OCI-LY3 (cell line): ENCODE results near the gene TLE6.
"Not testable (repeated sequence)": the region's sequence is repeated elsewhere in the genome, so short reads cannot be mapped to it uniquely, and the experiment has no call there.

Experiments used
- H2AFZ ChIP-seq: fragments of 200-600, 300-600 bp; shearing (Covaris generic); 2 replicates; pipeline ENCODE4 v1.6.0; 2014; ENCODE audit warnings: antibody characterized with exemption, low read depth, low read length
- H3K27ac ChIP-seq: fragments of 200-600, 300-600 bp; sonication (generic); 2 replicates; pipeline ENCODE4 v1.5.1; 2014; ENCODE audit warnings: mild to moderate bottlenecking, low read length, moderate library complexity, mixed read lengths
- H3K27me3 ChIP-seq: fragments of 200-600, 300-600 bp; sonication (generic); 2 replicates; pipeline ENCODE4 v1.6.1; 2014; ENCODE audit warnings: low read depth, low read length, mixed read lengths
- H3K36me3 ChIP-seq: fragments of 200-600, 300-600 bp; sonication (generic); replicated peaks from 2 replicates; pipeline ENCODE3; 2014; ENCODE audit warnings: low read depth, low read length, mixed read lengths
- H3K4me1 ChIP-seq: fragments of 300-600, 200-600 bp; sonication (generic); 2 replicates; pipeline ENCODE4 v1.6.1; 2014; ENCODE audit warnings: low read length, mixed read lengths
- H3K4me2 ChIP-seq: fragments of 200-600, 300-600 bp; sonication (generic); 2 replicates; pipeline ENCODE4 v1.6.1; 2014; ENCODE audit warnings: low read length, mixed read lengths
- H3K4me3 ChIP-seq: fragments of 300-600, 200-600 bp; sonication (generic); 2 replicates; pipeline ENCODE4 v1.5.1; 2014; ENCODE audit warnings: antibody characterized with exemption, mild to moderate bottlenecking, low read length, moderate library complexity
- H3K79me2 ChIP-seq: fragments of 300-600, 200-600 bp; shearing (Covaris generic); 2 replicates; pipeline ENCODE4 v1.6.1; 2014; ENCODE audit warnings: mild to moderate bottlenecking, low read length, mixed read lengths
- H3K9ac ChIP-seq: fragments of 300-600, 200-600 bp; shearing (Covaris generic); 2 replicates; pipeline ENCODE4 v1.6.0; 2014; ENCODE audit warnings: mild to moderate bottlenecking, low read length, moderate library complexity
- H3K9me3 ChIP-seq: fragments of 200-600, 300-600 bp; shearing (Covaris generic); 2 replicates; pipeline ENCODE4 v1.6.1; 2014; ENCODE audit warnings: low read length, mixed read lengths; ENCODE audit not compliant: insufficient read depth
- H4K20me1 ChIP-seq: fragments of 200-600, 300-600 bp; sonication (generic); 2 replicates; pipeline ENCODE4 v1.6.1; 2016; ENCODE audit warnings: low read length, mixed read lengths; ENCODE audit not compliant: insufficient read depth
- CTCF ChIP-seq: fragments of 200-600, 300-600 bp; sonication (generic); IDR thresholded peaks from 2 replicates; pipeline ENCODE4 v1.5.1; 2014; ENCODE audit warnings: antibody characterized with exemption, low read length, low read depth
- EZH2phosphoT487 ChIP-seq: fragments of 200-600 bp; shearing (Covaris generic); IDR thresholded peaks from 2 replicates; pipeline ENCODE4 v1.6.1; 2018; ENCODE audit warnings: antibody characterized with exemption, mixed run types, low read depth

Gene TLE6

GRCh38 chr19:3036119-3036976, 59.0 kb downstream of the TLE6 start:
- no peaks in the 10 kb centered on the region; the same call in 1 of the 2 replicates for H3K27me3 ChIP-seq
- H3K79me2 ChIP-seq: no peaks in the 10 kb centered on the region
- H4K20me1 ChIP-seq: no peaks in the 10 kb centered on the region
- no peaks in the 10 kb centered on the region for H3K9me3 ChIP-seq
- peak overlapping the region; percentile 80 for H3K9ac ChIP-seq
- H3K27ac ChIP-seq: peak overlapping the region; percentile 68
- H2AFZ ChIP-seq: peak overlapping the region; percentile 89
- TF ChIP-seq CTCF: peak; percentile 25; the same call in 1 of the 2 replicates
- TF ChIP-seq EZH2phosphoT487: no peak
- peak overlapping the region; percentile 89 for H3K4me2 ChIP-seq
- peak overlapping the region; percentile 86 for H3K4me3 ChIP-seq
- H3K4me1 ChIP-seq: peaks cover 10% of the 10 kb centered on the region; the same call in 1 of the 2 replicates
- H3K36me3 ChIP-seq: no peaks in the 10 kb centered on the region

- not testable (repeated sequence) for H3K4me1 ChIP-seq, H4K20me1 ChIP-seq, H3K36me3 ChIP-seq, H3K79me2 ChIP-seq, H2AFZ ChIP-seq, H3K9me3 ChIP-seq, H3K27ac ChIP-seq, H3K27me3 ChIP-seq
- H3K9ac ChIP-seq: peak overlapping the region; percentile 80; the same call in 1 of the 2 replicates
- H3K4me2 ChIP-seq: peak overlapping the region; percentile 89
- H3K4me3 ChIP-seq: peak overlapping the region; percentile 86
Observed at GRCh38 chr19:3036977-3037544, 59.7 kb downstream of the TLE6 start.

GRCh38 chr19:3038214-3038613, 60.9 kb downstream of the TLE6 start:
- no peak overlapping the region for H3K9ac ChIP-seq
- no peaks in the 10 kb centered on the region for H3K27me3 ChIP-seq
- H4K20me1 ChIP-seq: no peaks in the 10 kb centered on the region
- H3K79me2 ChIP-seq: no peaks in the 10 kb centered on the region
- H3K4me1 ChIP-seq: peaks cover 10% of the 10 kb centered on the region; the same call in 1 of the 2 replicates
- H3K4me2 ChIP-seq: no peak overlapping the region
- no peaks in the 10 kb centered on the region for H3K36me3 ChIP-seq
- H2AFZ ChIP-seq: no peak overlapping the region
- no peak overlapping the region for H3K27ac ChIP-seq
- no peak for TF ChIP-seq EZH2phosphoT487
- TF ChIP-seq CTCF: no peak
- no peak overlapping the region for H3K4me3 ChIP-seq
- H3K9me3 ChIP-seq: no peaks in the 10 kb centered on the region

- H3K27ac ChIP-seq: no peak overlapping the region
- H2AFZ ChIP-seq: no peak overlapping the region
- no peaks in the 10 kb centered on the region for H3K79me2 ChIP-seq
- no peaks in the 10 kb centered on the region for H3K36me3 ChIP-seq
- peaks cover 10% of the 10 kb centered on the region; the same call in 1 of the 2 replicates for H3K4me1 ChIP-seq
- TF ChIP-seq EZH2phosphoT487 (no peak), CTCF (no peak)
- no peak overlapping the region for H3K4me2 ChIP-seq
- no peaks in the 10 kb centered on the region for H4K20me1 ChIP-seq
- H3K4me3 ChIP-seq: no peak overlapping the region
- no peak overlapping the region for H3K9ac ChIP-seq
- H3K27me3 ChIP-seq: no peaks in the 10 kb centered on the region
- H3K9me3 ChIP-seq: no peaks in the 10 kb centered on the region
Observed at GRCh38 chr19:3039125-3039524, 61.8 kb downstream of the TLE6 start.
